ENCODE data around the gene GRAMD2B. TPM values are rescaled to one million over a fixed set of nuclear protein-coding genes. Genes with fewer than 3 reads are reported as not detected.

The GRAMD2B gene
- total and polyA plus RNA-seq, 2 of the 8 experiments (the other 6 are each of a cell fraction or from before 2014, with no cell fraction given): 6.4 to 9.4 TPM

DNA sequence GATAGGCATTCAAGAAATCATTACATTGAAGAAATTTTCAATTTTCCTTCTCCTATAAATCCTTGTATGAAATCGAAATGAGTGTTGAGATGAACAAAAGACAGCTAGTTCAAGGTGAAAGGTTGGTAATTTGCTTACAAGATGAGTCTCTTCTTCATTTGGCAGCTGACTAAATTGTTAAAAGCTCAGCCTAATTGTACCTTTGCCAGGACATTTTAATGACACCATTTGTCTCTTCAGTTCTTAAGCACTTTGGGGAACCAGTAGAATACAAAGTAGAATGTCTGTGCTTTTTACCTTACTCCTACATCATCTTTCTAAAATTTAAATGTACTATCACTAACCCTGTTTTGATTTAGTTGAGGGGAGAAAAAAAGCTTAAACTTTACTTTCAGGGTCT lies 59.4 kb downstream of the GRAMD2B start:
- FAIRE-seq (no peak), DNase-seq (ENCODE audit: low read depth in 1 of 2, low spot score in 2 of 2) (no peak)
- WGBS, 2 experiments (ENCODE audit: extremely low coverage in 1 of 2, insufficient coverage in 1 of 2, insufficient read length in 1 of 2, insufficient replicate concordance in 2 of 2, low coverage in 1 of 2, low lambda C conversion rate in 2 of 2, missing lambda C conversion rate in 1 of 2): 88% methylated on average over 1 of the region's 1 CpG; no CpG with 5 or more reads in 1 of the 2 experiments
- H4K91ac ChIP-seq (replicated peaks; ENCODE audit: insufficient read length, low read length): no peak overlapping the region
- ChIA-PET POLR2A (ENCODE audit: partially characterized antibody) (no interaction called here), CTCF (ENCODE audit: partially characterized antibody) (interaction anchor here (1.0 to 1.2 kb wide), 2 partner anchors 8 to 124 kb away, joined by 3 read pairs; no protein-coding TSS in a partner anchor)
- no peak overlapping the region for H2AK5ac ChIP-seq (ENCODE audit: low read depth, low read length)
- TF ChIP-seq FOSL1 (IDR thresholded peaks at IDR 0.05; ENCODE audit: insufficient read depth, low read depth, low read length): no peak
- no peak for TF ChIP-seq CBX8 (IDR thresholded peaks at IDR 0.05; ENCODE audit: borderline replicate concordance, low read depth, low read length)
- TF ChIP-seq NANOG (IDR thresholded peaks at IDR 0.05; ENCODE audit: insufficient read depth, low read depth, low read length, poor library complexity, severe bottlenecking): no peak
- TF ChIP-seq CREB1 (IDR thresholded peaks at IDR 0.05): no peak
- TF ChIP-seq, protein P1, sequence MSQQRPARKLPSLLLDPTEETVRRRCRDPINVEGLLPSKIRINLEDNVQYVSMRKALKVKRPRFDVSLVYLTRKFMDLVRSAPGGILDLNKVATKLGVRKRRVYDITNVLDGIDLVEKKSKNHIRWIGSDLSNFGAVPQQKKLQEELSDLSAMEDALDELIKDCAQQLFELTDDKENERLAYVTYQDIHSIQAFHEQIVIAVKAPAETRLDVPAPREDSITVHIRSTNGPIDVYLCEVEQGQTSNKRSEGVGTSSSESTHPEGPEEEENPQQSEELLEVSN (IDR thresholded peaks at IDR 0.05): no peak
- no peaks in the 10 kb centered on the region for H3K79me2 ChIP-seq (ENCODE audit: control insufficient read depth in 1 of 2, insufficient read depth in 2 of 2, low read length in 2 of 2)
- no peak overlapping the region for H3K4ac ChIP-seq (replicated peaks; ENCODE audit: insufficient read length, low read depth, low read length)
- no peaks in the 10 kb centered on the region for H3K4me1 ChIP-seq (replicated peaks in 1 of 4; ENCODE audit: control insufficient read depth in 3 of 4, insufficient read depth in 4 of 4, low read length in 3 of 4)
- no peak overlapping the region for H2BK15ac ChIP-seq (ENCODE audit: low read length)
- H3K27me3 ChIP-seq (replicated peaks in 1 of 4; ENCODE audit: control insufficient read depth in 3 of 4, extremely low read depth in 1 of 4, insufficient read depth in 3 of 4, low read length in 3 of 4): no peaks in the 10 kb centered on the region
- H2BK5ac ChIP-seq (ENCODE audit: low read depth, low read length): no peak overlapping the region
- H3K9me3 ChIP-seq (ENCODE audit: insufficient read depth in 2 of 2, low read depth in 1 of 2, low read length in 1 of 2): no peaks in the 10 kb centered on the region
- H2BK120ac ChIP-seq (replicated peaks; ENCODE audit: low read depth, low read length): no peak overlapping the region
- no peak overlapping the region for H4K8ac ChIP-seq (ENCODE audit: extremely low read depth, insufficient read depth, low read length)
- no peaks in the 10 kb centered on the region for H3K23me2 ChIP-seq (ENCODE audit: low read depth, low read length)
- H3K9ac ChIP-seq (replicated peaks in 1 of 4; ENCODE audit: extremely low read depth in 1 of 4, low read depth in 3 of 4, low read length in 3 of 4): no peak overlapping the region
- no peak overlapping the region for H3K27ac ChIP-seq (ENCODE audit: low read depth, low read length)
- no peak overlapping the region for H3K4me3 ChIP-seq (ENCODE audit: extremely low read depth in 1 of 4, insufficient read depth in 2 of 4, low read depth in 3 of 4, low read length in 4 of 4)
- no peak overlapping the region for H3K18ac ChIP-seq (ENCODE audit: extremely low read depth, low read length)
- H2BK12ac ChIP-seq (ENCODE audit: low read depth, low read length): no peak overlapping the region
- no peak overlapping the region for H3K23ac ChIP-seq (ENCODE audit: insufficient read length)
- H3K4me2 ChIP-seq (ENCODE audit: insufficient read depth in 1 of 2, low read depth in 2 of 2, low read length in 2 of 2): no peak overlapping the region
- H4K5ac ChIP-seq (ENCODE audit: insufficient read length, low read depth, low read length): no peak overlapping the region
- no peaks in the 10 kb centered on the region for H4K20me1 ChIP-seq (replicated peaks in 1 of 2; ENCODE audit: control insufficient read depth in 1 of 2, insufficient read depth in 2 of 2, low read length in 2 of 2)
- peaks cover 0 to 53% (median 22%) of the 10 kb centered on the region in 4 experiments; a peak in 6 of 8 replicates for H3K36me3 ChIP-seq (ENCODE audit: control insufficient read depth in 2 of 4, insufficient read depth in 4 of 4, low read length in 3 of 4)
- no peak overlapping the region for H2BK20ac ChIP-seq (ENCODE audit: low read length)
- no peaks in the 10 kb centered on the region for H3K79me1 ChIP-seq (ENCODE audit: low read depth, low read length)
- no peak overlapping the region for H3K56ac ChIP-seq (replicated peaks; ENCODE audit: insufficient read length, low read depth, low read length)
- no peak overlapping the region for H2AFZ ChIP-seq (ENCODE audit: low read length)
- H3K14ac ChIP-seq (ENCODE audit: insufficient read length): no peak overlapping the region

Measured in H1 (cell line).